Esophagus muscularis mucosa (tissue), 4 donors: Measurements from ENCODE around the gene PNPLA8. TPM values are rescaled to one million over a fixed set of nuclear protein-coding genes. Genes with fewer than 3 reads are reported as not detected.

Experiments used
- DNase-seq: peaks from one replicate; pipeline ENCODE4 v3.0.0-alpha.2; 2017; ENCODE audit errors: extremely low spot score
- H3K27ac ChIP-seq, 4 donors: fragments of 200-600 bp; sonication (generic); replicated peaks in 1 of 4; 1 replicate in 3 of 4; 2 replicates in 1 of 4; pipeline ENCODE4 v1.5.1; 2016 to 2019; ENCODE audit warnings: mild to moderate bottlenecking in 1 of 4
- H3K27me3 ChIP-seq, 4 donors: fragments of 200-600 bp; sonication (generic); one replicate each; pipeline versions ENCODE4 v1.5.1 to v1.6.0; 2016 to 2019
- H3K36me3 ChIP-seq, 4 donors: fragments of 200-600 bp; sonication (generic); one replicate each; pipeline ENCODE4 v1.5.1; 2016 to 2019
- H3K4me1 ChIP-seq, 4 donors: fragments of 200-600 bp; sonication (generic); one replicate each; pipeline ENCODE4 v1.5.1; 2016 to 2019
- H3K4me3 ChIP-seq, 4 donors: fragments of 200-600 bp; sonication (generic); 1 replicate in 2 of 4; 2 replicates in 2 of 4; pipeline ENCODE4 v1.5.1; 2016 to 2019; ENCODE audit warnings: mild to moderate bottlenecking in 4 of 4, moderate library complexity in 1 of 4
- H3K9me3 ChIP-seq, 4 donors: fragments of 200-600 bp; sonication (generic); 1 replicate in 3 of 4; 2 replicates in 1 of 4; pipeline ENCODE4 v1.5.1; 2016 to 2019
- CTCF ChIP-seq, 3 experiments: fragments of 200-600 bp in 2 of 3; fragments of 450-650 bp in 1 of 3; sonication (generic) in 2 of 3; IDR thresholded peaks; one replicate each; pipeline ENCODE4 v1.5.1; 2017 to 2019; ENCODE audit warnings: antibody characterized with exemption in 3 of 3, mild to moderate bottlenecking in 2 of 3, moderate library complexity in 1 of 3
- EP300 ChIP-seq: sonication (generic); formaldehyde crosslinking; IDR thresholded peaks from one replicate; pipeline ENCODE4 v1.6.1; 2017; ENCODE audit warnings: antibody characterized with exemption
- POLR2A ChIP-seq: fragments of 450-650 bp; IDR thresholded peaks from one replicate; pipeline ENCODE4 v1.6.1; 2017; ENCODE audit warnings: antibody characterized with exemption, moderate library complexity, mild to moderate bottlenecking, low read depth
- POLR2AphosphoS5 ChIP-seq, 2 donors: sonication (generic); formaldehyde crosslinking; IDR thresholded peaks; one replicate each; pipeline ENCODE4 v1.6.1; 2017; ENCODE audit warnings: antibody characterized with exemption in 2 of 2
- WGBS: methylation state at CpG from one replicate; pipeline ENCODE4 v1.1.5; 2018; 5-methylcytosine and 5-hydroxymethylcytosine counted together
- intact Hi-C: fragments of 100-400 bp; cut with DNase I; formaldehyde crosslinking; loops from one replicate; pipeline ENCODE4 v1.15.1; 2023
- total RNA-seq, 4 donors: library from RNA; depleted of rRNA; stranded (reverse); fragments of >200 nt; gene quantifications; one replicate each; pipeline versions ENCODE4 v1.1.0 to v1.2.1, GENCODE V29; 2016

PNPLA8 gene
- total RNA-seq, 4 donors from 2014 or later = 21.2 to 48.7 (median 32.6) TPM

GRCh38 chr7:108537229-108537628 lies 11.3 kb upstream of the PNPLA8 start:
- no peaks in the 10 kb centered on the region for H3K4me1 ChIP-seq
- TF ChIP-seq CTCF (IDR thresholded peaks at IDR 0.05) = no peak
- no peak for TF ChIP-seq EP300
- TF ChIP-seq POLR2AphosphoS5 (IDR thresholded peaks at IDR 0.05) = no peak
- TF ChIP-seq POLR2A = no peak
- no peak for DNase-seq
- WGBS = 90% methylated on average over 2 of the region's 2 CpGs
- no peak overlapping the region for H3K4me3 ChIP-seq
- intact Hi-C loops = no loop called here
- no peak overlapping the region for H3K27ac ChIP-seq
- no peaks in the 10 kb centered on the region for H3K9me3 ChIP-seq
- no peaks in the 10 kb centered on the region for H3K36me3 ChIP-seq
- no peaks in the 10 kb centered on the region for H3K27me3 ChIP-seq

- intact Hi-C loops = no loop called here
- Histone ChIP-seq H3K27ac (no peak overlapping the region), H3K36me3 (no peaks in the 10 kb centered on the region), H3K4me1 (no peaks in the 10 kb centered on the region), H3K27me3 (no peaks in the 10 kb centered on the region), H3K4me3 (no peak overlapping the region), H3K9me3 (no peaks in the 10 kb centered on the region)
- DNase-seq = no peak
- WGBS = 76% methylated on average over 1 of the region's 1 CpG
- TF ChIP-seq POLR2A = no peak
- TF ChIP-seq CTCF (IDR thresholded peaks at IDR 0.05) = no peak
- no peak for TF ChIP-seq EP300
- no peak for TF ChIP-seq POLR2AphosphoS5 (IDR thresholded peaks at IDR 0.05)
Observed at GRCh38 chr7:108535744-108536143, 9.8 kb upstream of the PNPLA8 start.

- Histone ChIP-seq H3K27me3 (no peaks in the 10 kb centered on the region), H3K27ac (no peak overlapping the region), H3K4me1 (no peaks in the 10 kb centered on the region), H3K36me3 (no peaks in the 10 kb centered on the region), H3K4me3 (no peak overlapping the region), H3K9me3 (no peaks in the 10 kb centered on the region)
- no peak for DNase-seq
- WGBS = 74% methylated on average over 5 of the region's 5 CpGs
- intact Hi-C loops = no loop called here
- no peak for TF ChIP-seq POLR2A
- no peak for TF ChIP-seq EP300
- no peak for TF ChIP-seq CTCF (IDR thresholded peaks at IDR 0.05)
- TF ChIP-seq POLR2AphosphoS5 (IDR thresholded peaks at IDR 0.05) = no peak
Observed at GRCh38 chr7:108535257-108535656, 9.3 kb upstream of the PNPLA8 start.

- TF ChIP-seq CTCF (IDR thresholded peaks at IDR 0.05) (no peak), POLR2A (no peak), POLR2AphosphoS5 (IDR thresholded peaks at IDR 0.05) (no peak), EP300 (no peak)
- DNase-seq = no peak
- WGBS = 93% methylated on average over 3 of the region's 3 CpGs
Observed at GRCh38 chr7:108533712-108534111, 7.8 kb upstream of the PNPLA8 start.

GRCh38 chr7:108529341-108529740 lies 3.4 kb upstream of the PNPLA8 start:
- no peak for DNase-seq
- Histone ChIP-seq H3K27me3 (no peaks in the 10 kb centered on the region), H3K4me3 (no peak overlapping the region), H3K36me3 (no peaks in the 10 kb centered on the region), H3K4me1 (peaks cover 9 to 16% (median 13%) of the 10 kb centered on the region in 4 donors), H3K9me3 (no peaks in the 10 kb centered on the region), H3K27ac (no peak overlapping the region)
- intact Hi-C loops = no loop called here
- no peak for TF ChIP-seq POLR2A
- TF ChIP-seq CTCF (IDR thresholded peaks at IDR 0.05) = no peak
- TF ChIP-seq POLR2AphosphoS5 (IDR thresholded peaks at IDR 0.05) = no peak
- no peak for TF ChIP-seq EP300
- WGBS = 79% methylated on average over 3 of the region's 3 CpGs

More at GRCh38 chr7:108533712-108534111, 7.8 kb upstream of the PNPLA8 start:
- H3K9me3 ChIP-seq = no peaks in the 10 kb centered on the region
- H3K27me3 ChIP-seq = no peaks in the 10 kb centered on the region
- no peaks in the 10 kb centered on the region for H3K36me3 ChIP-seq
- no peak overlapping the region for H3K27ac ChIP-seq
- intact Hi-C loops = no loop called here
- H3K4me1 ChIP-seq = no peaks in the 10 kb centered on the region
- no peak overlapping the region for H3K4me3 ChIP-seq
